Measurements from ENCODE around the gene FHL5.

DNA sequence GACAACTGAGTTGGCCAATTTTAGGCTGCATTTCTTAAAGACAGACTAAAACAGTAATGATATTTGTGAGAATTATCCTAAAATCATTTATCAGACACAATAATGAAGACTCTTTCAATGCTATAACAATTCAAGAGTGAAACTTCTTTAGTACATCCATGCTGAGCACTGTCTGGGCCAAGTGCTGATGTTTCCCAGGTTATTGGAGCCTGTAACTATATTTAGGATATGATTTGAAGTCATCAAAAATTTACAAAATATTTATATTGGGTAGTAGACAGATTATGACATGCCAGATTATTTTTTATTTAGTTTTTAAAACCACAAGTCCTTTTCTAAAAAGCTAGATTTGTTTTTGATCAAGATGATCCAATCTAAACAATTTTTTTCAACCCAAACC, 45.1 kb downstream of the FHL5 start:
- TF ChIP-seq, protein P1, sequence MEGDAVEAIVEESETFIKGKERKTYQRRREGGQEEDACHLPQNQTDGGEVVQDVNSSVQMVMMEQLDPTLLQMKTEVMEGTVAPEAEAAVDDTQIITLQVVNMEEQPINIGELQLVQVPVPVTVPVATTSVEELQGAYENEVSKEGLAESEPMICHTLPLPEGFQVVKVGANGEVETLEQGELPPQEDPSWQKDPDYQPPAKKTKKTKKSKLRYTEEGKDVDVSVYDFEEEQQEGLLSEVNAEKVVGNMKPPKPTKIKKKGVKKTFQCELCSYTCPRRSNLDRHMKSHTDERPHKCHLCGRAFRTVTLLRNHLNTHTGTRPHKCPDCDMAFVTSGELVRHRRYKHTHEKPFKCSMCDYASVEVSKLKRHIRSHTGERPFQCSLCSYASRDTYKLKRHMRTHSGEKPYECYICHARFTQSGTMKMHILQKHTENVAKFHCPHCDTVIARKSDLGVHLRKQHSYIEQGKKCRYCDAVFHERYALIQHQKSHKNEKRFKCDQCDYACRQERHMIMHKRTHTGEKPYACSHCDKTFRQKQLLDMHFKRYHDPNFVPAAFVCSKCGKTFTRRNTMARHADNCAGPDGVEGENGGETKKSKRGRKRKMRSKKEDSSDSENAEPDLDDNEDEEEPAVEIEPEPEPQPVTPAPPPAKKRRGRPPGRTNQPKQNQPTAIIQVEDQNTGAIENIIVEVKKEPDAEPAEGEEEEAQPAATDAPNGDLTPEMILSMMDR (IDR thresholded peaks at IDR 0.05) = no peak
- TF ChIP-seq ZFX (IDR thresholded peaks at IDR 0.05; ENCODE audit: borderline replicate concordance) = no peak
